ENCODE results near the gene LY6G6C.

LY6G6C gene

GRCh38 chr6:31702819-31703716 is 18.5 kb downstream of the LY6G6C start, which contains the start of gene ABHD16A:
ABHD16A (minus strand) TSS chr6:31703324; CDS start chr6:31703281, 43 bp downstream.
- peak; percentile 99 for DNase-seq (ENCODE audit: low read depth)
- no peak for TF ChIP-seq CTCF (IDR thresholded peaks at IDR 0.05; ENCODE audit: insufficient read depth, low read depth, low read length, missing control alignments)
- H3K4me3 ChIP-seq (ENCODE audit: low read depth, low read length), result peak within 1 kb of the TSS; percentile 85

- no peak for TF ChIP-seq CTCF (IDR thresholded peaks at IDR 0.05; ENCODE audit: insufficient read depth, low read depth, low read length, missing control alignments)
- DNase-seq (ENCODE audit: low read depth), result no peak
- H3K4me3 ChIP-seq (ENCODE audit: low read depth, low read length), result peak overlapping the region; percentile 85
Observed at GRCh38 chr6:31702405-31702818, 19.1 kb downstream of the LY6G6C start.

- no peak for TF ChIP-seq CTCF (IDR thresholded peaks at IDR 0.05; ENCODE audit: insufficient read depth, low read depth, low read length, missing control alignments)
- H3K4me3 ChIP-seq (ENCODE audit: low read depth, low read length), result peak overlapping the region; percentile 85
- no peak for DNase-seq (ENCODE audit: low read depth)
Observed at GRCh38 chr6:31701666-31702404, 19.7 kb downstream of the LY6G6C start.

- no peak for DNase-seq (ENCODE audit: low read depth)
- no peak for TF ChIP-seq CTCF (IDR thresholded peaks at IDR 0.05; ENCODE audit: insufficient read depth, low read depth, low read length, missing control alignments)
- no peak overlapping the region for H3K4me3 ChIP-seq (ENCODE audit: low read depth, low read length)
Observed at GRCh38 chr6:31700740-31701401, 20.7 kb downstream of the LY6G6C start.

- no peak overlapping the region for H3K4me3 ChIP-seq (ENCODE audit: low read depth, low read length)
- no peak for DNase-seq (ENCODE audit: low read depth)
- no peak for TF ChIP-seq CTCF (IDR thresholded peaks at IDR 0.05; ENCODE audit: insufficient read depth, low read depth, low read length, missing control alignments)
Observed at GRCh38 chr6:31697555-31697954, 24.0 kb downstream of the LY6G6C start.

- H3K4me3 ChIP-seq (ENCODE audit: low read depth, low read length), result no peak overlapping the region
- DNase-seq (ENCODE audit: low read depth), result no peak
- no peak for TF ChIP-seq CTCF (IDR thresholded peaks at IDR 0.05; ENCODE audit: insufficient read depth, low read depth, low read length, missing control alignments)
Observed at GRCh38 chr6:31693535-31693934, 28.0 kb downstream of the LY6G6C start.
